ENCODE results near the gene BDH2. TPM values are rescaled to one million over a fixed set of nuclear protein-coding genes. Genes with fewer than 3 reads are reported as not detected.
A peak's percentile ranks its signal among the peaks of the same experiment; 100 is the strongest.

BDH2 gene
- total and polyA plus RNA-seq, 2 experiments from 2014 or later: 91.9 to 101 TPM

DNA sequence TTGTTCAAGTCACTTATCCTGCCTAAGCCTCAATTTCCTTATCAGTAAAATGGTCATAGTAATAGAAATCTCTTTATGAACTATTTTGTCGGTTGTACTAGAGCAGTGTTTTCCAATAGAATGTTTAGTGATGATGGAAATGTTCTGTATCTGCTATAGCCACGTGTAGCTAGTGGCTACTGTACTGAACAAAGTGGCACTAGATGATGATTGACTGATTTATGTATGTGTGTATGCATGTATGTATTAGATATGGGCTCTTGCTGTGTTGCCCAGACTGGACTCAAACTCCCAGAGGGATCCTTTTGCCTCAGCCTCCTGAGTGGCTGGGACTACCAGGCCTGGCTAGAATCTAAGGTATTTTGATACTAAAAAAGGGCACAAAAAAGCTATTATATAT is 55.5 kb downstream of the BDH2 start:
- TF ChIP-seq, protein P1, sequence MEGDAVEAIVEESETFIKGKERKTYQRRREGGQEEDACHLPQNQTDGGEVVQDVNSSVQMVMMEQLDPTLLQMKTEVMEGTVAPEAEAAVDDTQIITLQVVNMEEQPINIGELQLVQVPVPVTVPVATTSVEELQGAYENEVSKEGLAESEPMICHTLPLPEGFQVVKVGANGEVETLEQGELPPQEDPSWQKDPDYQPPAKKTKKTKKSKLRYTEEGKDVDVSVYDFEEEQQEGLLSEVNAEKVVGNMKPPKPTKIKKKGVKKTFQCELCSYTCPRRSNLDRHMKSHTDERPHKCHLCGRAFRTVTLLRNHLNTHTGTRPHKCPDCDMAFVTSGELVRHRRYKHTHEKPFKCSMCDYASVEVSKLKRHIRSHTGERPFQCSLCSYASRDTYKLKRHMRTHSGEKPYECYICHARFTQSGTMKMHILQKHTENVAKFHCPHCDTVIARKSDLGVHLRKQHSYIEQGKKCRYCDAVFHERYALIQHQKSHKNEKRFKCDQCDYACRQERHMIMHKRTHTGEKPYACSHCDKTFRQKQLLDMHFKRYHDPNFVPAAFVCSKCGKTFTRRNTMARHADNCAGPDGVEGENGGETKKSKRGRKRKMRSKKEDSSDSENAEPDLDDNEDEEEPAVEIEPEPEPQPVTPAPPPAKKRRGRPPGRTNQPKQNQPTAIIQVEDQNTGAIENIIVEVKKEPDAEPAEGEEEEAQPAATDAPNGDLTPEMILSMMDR (IDR thresholded peaks at IDR 0.05; ENCODE audit: low read depth, low read length): no peak
- Histone ChIP-seq H3K4me3 (no peak overlapping the region), H3K27ac (no peak overlapping the region), H3K36me3 (no peaks in the 10 kb centered on the region), H3K4me1 (ENCODE audit: low read depth) (no peaks in the 10 kb centered on the region), H3K27me3 (no peaks in the 10 kb centered on the region), H3K9me3 (ENCODE audit: low read depth) (no peaks in the 10 kb centered on the region)
- DNase-seq (ENCODE audit: low read depth in 1 of 2, low spot score in 1 of 2): no peak

DNA sequence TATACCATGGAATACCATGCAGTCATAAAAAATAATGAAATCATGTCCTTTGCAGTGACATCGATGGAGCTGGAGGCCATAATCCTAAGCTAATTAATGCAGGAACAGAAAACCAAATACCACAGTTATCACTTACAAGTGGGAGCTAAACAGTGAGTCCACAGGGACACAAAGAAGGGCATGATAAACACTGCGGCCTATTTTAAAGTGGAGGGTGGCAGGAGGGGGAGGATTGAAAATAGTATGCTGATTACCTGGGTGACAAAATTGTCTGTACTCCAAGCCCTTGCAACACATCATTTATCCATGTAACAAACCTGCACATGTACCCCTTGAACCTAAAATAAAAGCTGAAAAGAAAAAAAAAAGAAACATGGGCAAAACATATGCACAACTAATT is 63.5 kb downstream of the BDH2 start:
- Histone ChIP-seq H3K9me3 (ENCODE audit: low read depth) (no peaks in the 10 kb centered on the region), H3K4me3 (no peak overlapping the region), H3K27ac (no peak overlapping the region), H3K36me3 (no peaks in the 10 kb centered on the region), H3K4me1 (ENCODE audit: low read depth) (no peaks in the 10 kb centered on the region), H3K27me3 (no peaks in the 10 kb centered on the region)
- no peak for DNase-seq (ENCODE audit: low read depth in 1 of 2, low spot score in 1 of 2)
- TF ChIP-seq, protein P1 (IDR thresholded peaks at IDR 0.05; ENCODE audit: low read depth, low read length): no peak

DNA sequence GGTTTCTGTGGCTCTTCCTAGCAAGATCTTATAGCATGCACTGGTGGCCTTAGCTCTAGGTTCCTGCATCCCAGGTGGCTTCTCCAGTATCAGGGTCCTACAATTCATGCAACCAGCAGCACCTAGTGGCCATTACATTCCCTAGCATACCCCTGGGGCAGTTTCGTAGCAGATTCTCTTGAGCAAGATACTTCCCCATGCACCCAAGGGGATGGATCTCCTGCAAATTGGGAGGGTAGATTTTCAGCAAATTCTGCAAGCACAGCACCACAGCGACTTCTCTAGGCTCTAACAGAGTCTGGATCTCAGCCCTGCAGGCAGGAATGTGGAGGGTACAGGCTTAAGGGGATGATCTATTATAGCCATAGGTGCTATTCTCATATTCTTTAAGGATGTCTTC is 67.1 kb downstream of the BDH2 start:
- no peak overlapping the region for H3K27ac ChIP-seq
- TF ChIP-seq, protein P1 (IDR thresholded peaks at IDR 0.05; ENCODE audit: low read depth, low read length): peak; percentile 63
- no peaks in the 10 kb centered on the region for H3K4me1 ChIP-seq (ENCODE audit: low read depth)
- no peaks in the 10 kb centered on the region for H3K36me3 ChIP-seq
- no peaks in the 10 kb centered on the region for H3K9me3 ChIP-seq (ENCODE audit: low read depth)
- no peak overlapping the region for H3K4me3 ChIP-seq
- H3K27me3 ChIP-seq: no peaks in the 10 kb centered on the region
- peak; percentile 55 to 62 for DNase-seq (ENCODE audit: low read depth in 1 of 2, low spot score in 1 of 2)

DNA sequence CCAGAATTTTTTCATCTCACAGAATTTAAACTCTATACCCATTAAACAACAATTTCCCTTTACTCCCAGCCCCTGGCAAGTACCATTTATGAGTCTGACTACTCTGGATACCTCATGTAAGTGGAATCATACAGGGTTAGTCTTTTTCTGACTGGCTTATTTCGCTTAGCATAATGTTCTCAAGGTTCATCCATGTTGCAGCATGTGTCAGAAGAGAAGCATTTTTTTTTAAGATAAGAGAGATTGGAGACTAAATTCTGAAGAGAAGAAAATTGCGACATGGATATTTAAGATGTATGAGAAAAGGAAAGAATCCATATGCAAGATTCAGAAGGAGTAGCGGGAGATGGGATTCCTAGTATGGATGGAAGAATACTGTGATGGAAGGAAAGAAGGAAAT is 68.8 kb downstream of the BDH2 start:
- TF ChIP-seq, protein P1 (IDR thresholded peaks at IDR 0.05; ENCODE audit: low read depth, low read length): no peak
- H3K27me3 ChIP-seq: no peaks in the 10 kb centered on the region
- no peak overlapping the region for H3K27ac ChIP-seq
- no peak overlapping the region for H3K4me3 ChIP-seq
- no peaks in the 10 kb centered on the region for H3K36me3 ChIP-seq
- H3K9me3 ChIP-seq (ENCODE audit: low read depth): no peaks in the 10 kb centered on the region
- no peaks in the 10 kb centered on the region for H3K4me1 ChIP-seq (ENCODE audit: low read depth)
- peak in 1 of 2 donors; percentile 37 for DNase-seq (ENCODE audit: low read depth in 1 of 2, low spot score in 1 of 2)

DNA sequence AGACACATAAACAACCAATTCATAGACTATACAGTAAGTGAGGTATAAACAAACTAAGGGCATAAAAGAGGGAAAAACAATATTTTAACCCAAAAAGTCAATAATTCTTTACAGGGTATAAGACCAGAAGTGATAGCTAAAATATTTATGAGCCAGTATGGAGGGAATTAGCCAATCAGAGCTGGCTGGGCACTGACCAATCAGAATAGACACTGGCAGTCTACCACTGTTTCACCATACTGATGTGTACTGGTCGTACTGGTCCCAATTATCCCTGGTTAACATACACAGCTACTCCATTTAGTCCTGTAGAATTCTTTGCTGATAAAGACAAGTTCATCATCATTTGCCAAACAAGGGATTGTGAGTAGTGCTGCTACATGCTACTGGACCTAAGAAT is 70.3 kb downstream of the BDH2 start:
- no peak overlapping the region for H3K27ac ChIP-seq
- DNase-seq (ENCODE audit: low read depth in 1 of 2, low spot score in 1 of 2): no peak
- no peaks in the 10 kb centered on the region for H3K36me3 ChIP-seq
- H3K4me1 ChIP-seq (ENCODE audit: low read depth): peaks cover 8% of the 10 kb centered on the region
- H3K4me3 ChIP-seq: no peak overlapping the region
- TF ChIP-seq, protein P1 (IDR thresholded peaks at IDR 0.05; ENCODE audit: low read depth, low read length): no peak
- H3K9me3 ChIP-seq (ENCODE audit: low read depth): no peaks in the 10 kb centered on the region
- no peaks in the 10 kb centered on the region for H3K27me3 ChIP-seq

Other genes with a start within 250 kb of the BDH2 start
- 15.4 and 29.1 TPM in 2 replicates for gene CISD2, start 230.8 kb downstream of the BDH2 start, total RNA-seq
- gene CISD2, start 230.8 kb downstream of the BDH2 start, polyA plus RNA-seq: 87.1 and 101 TPM in 2 replicates
- 0.14 and 0.30 TPM in 2 replicates for gene SLC9B1, start 80.1 kb downstream of the BDH2 start, total RNA-seq
- 1.7 TPM in 1 of 2 replicates, not detected in the other for gene SLC9B1, start 80.1 kb downstream of the BDH2 start, polyA plus RNA-seq
- gene SLC9B2, start 23.1 kb downstream of the BDH2 start, total RNA-seq: 15.8 and 19.1 TPM in 2 replicates
- 14.5 and 20.0 TPM in 2 replicates for gene SLC9B2, start 23.1 kb downstream of the BDH2 start, polyA plus RNA-seq
- gene CENPE, start 98.5 kb upstream of the BDH2 start, total RNA-seq: 1.1 and 16.4 TPM in 2 replicates
- gene CENPE, start 98.5 kb upstream of the BDH2 start, polyA plus RNA-seq: 3.5 and 19.2 TPM in 2 replicates

All from cardiac muscle cell (in vitro differentiated cells and primary cell).